HepG2 (cell line): ENCODE measurements around the gene TAMALIN. TPM values are rescaled to one million over a fixed set of nuclear protein-coding genes. Genes with fewer than 3 reads are reported as not detected.

Experiments used
- ATAC-seq: fragments of 200-7000 bp; cut with Tn5 transposase; 3 replicates; pipeline ENCODE4 v1.9.1; 2020; ENCODE audit warnings: mild to moderate bottlenecking, moderate library complexity
- BruUV-seq: library from RNA; stranded (reverse); fragments of 400-500 nt; replicated peaks from 2 replicates; lab custom pipeline; 2021; lab: Mats Ljungman, UMichigan
- CTCF ChIA-PET: fragments of 300-600 bp; formaldehyde crosslinking; extraction: SDS; loops from one replicate; lab custom pipeline; 2021; ENCODE audit warnings: low total read pairs, inconsistent platforms, low intra/inter-chr PET ratio; lab: Yijun Ruan, JAX
- POLR2A ChIA-PET: fragments of 350-600 bp; sonication (Branson Sonifier 250); formaldehyde crosslinking; loops from one replicate; lab custom pipeline; 2020; ENCODE audit warnings: antibody characterized with exemption, inconsistent platforms; lab: Yijun Ruan, JAX
- DNase-seq: peaks from one replicate; pipeline ENCODE4 v3.0.0-alpha.2; 2015; ENCODE audit warnings: low spot score
- FAIRE-seq: peaks from 3 replicates; lab custom pipeline; 2011; peaks lifted over from hg19 to GRCh38; lab: Jason Lieb, UNC
- H2AFZ ChIP-seq: one replicate; pipeline ENCODE4 v1.6.1; 2011; ENCODE audit warnings: low read length, inconsistent platforms
- H3K27ac ChIP-seq: fragments of 300-600 bp; 3 replicates; pipeline ENCODE4 v1.8.0; 2011; ENCODE audit warnings: mixed run types, mild to moderate bottlenecking, mixed read lengths, low read length, inconsistent platforms; ENCODE audit not compliant: insufficient read depth; ENCODE audit errors: extremely low read length
- H3K27me3 ChIP-seq, 2 experiments: fragments of 200-600 bp in 1 of 2; 2 replicates in 1 of 2; 3 replicates in 1 of 2; pipeline versions ENCODE4 v1.6.0 to v1.8.0; 2011; ENCODE audit warnings: low read length in 2 of 2, mild to moderate bottlenecking in 2 of 2, moderate library complexity in 2 of 2, inconsistent platforms in 1 of 2; ENCODE audit not compliant: insufficient read depth in 2 of 2, control insufficient read depth in 1 of 2
- H3K36me3 ChIP-seq, 2 experiments: fragments of 200-600 bp in 1 of 2; replicated peaks in 1 of 2; 2 replicates in 1 of 2; 3 replicates in 1 of 2; pipeline versions ENCODE4 v1.5.1 to v1.8.0; 2011; ENCODE audit warnings: low read length in 2 of 2, inconsistent platforms in 1 of 2; ENCODE audit not compliant: insufficient read depth in 2 of 2, control insufficient read depth in 1 of 2
- H3K4me1 ChIP-seq: 2 replicates; pipeline ENCODE4 v1.5.1; 2012; ENCODE audit warnings: low read length, inconsistent platforms; ENCODE audit not compliant: insufficient read depth
- H3K4me2 ChIP-seq: 2 replicates; pipeline ENCODE4 v1.6.0; 2011; ENCODE audit warnings: low read depth, low read length, inconsistent platforms
- H3K4me3 ChIP-seq, 3 experiments: fragments of 200-600 bp in 1 of 3; sonication (generic), shearing (Covaris generic) in 1 of 3; replicated peaks in 1 of 3; 2 replicates each; pipeline ENCODE4 v1.5.1; 2011 to 2016; ENCODE audit warnings: low read length in 3 of 3, inconsistent platforms in 2 of 3, low read depth in 2 of 3, mild to moderate bottlenecking in 2 of 3, control low read depth in 1 of 3, mixed read lengths in 1 of 3; ENCODE audit not compliant: insufficient read depth in 1 of 3
- H3K79me2 ChIP-seq: one replicate; pipeline ENCODE4 v1.6.1; 2011; ENCODE audit warnings: low read length, inconsistent platforms; ENCODE audit not compliant: insufficient read depth
- H3K9ac ChIP-seq: 2 replicates; pipeline ENCODE4 v1.6.0; 2011; ENCODE audit warnings: mild to moderate bottlenecking, low read depth, low read length, inconsistent platforms; ENCODE audit not compliant: insufficient read depth
- H3K9me3 ChIP-seq: 2 replicates; pipeline ENCODE4 v1.5.1; 2012; ENCODE audit warnings: mild to moderate bottlenecking, low read length
- H4K20me1 ChIP-seq: 2 replicates; pipeline ENCODE4 v1.6.0; 2011; ENCODE audit warnings: inconsistent platforms, mild to moderate bottlenecking, low read length, moderate library complexity; ENCODE audit not compliant: insufficient read depth
- GABPB1 ChIP-seq: IDR thresholded peaks from 2 replicates; pipeline ENCODE4 v1.6.1; 2016; ENCODE audit warnings: mild to moderate bottlenecking, missing genetic modification reagents, moderate library complexity, missing compliant biosample characterization
- HDAC2 ChIP-seq: sonication (generic); formaldehyde crosslinking; IDR thresholded peaks from 2 replicates; pipeline ENCODE4 v1.4.0; 2020; ENCODE audit warnings: missing genetic modification reagents
- IRF2 ChIP-seq: IDR thresholded peaks from 2 replicates; pipeline ENCODE4 v1.6.1; 2018; ENCODE audit warnings: missing genetic modification reagents, missing compliant biosample characterization
- MIXL1 ChIP-seq: IDR thresholded peaks from 2 replicates; pipeline ENCODE4 v1.6.1; 2016
- POLR2A ChIP-seq, 2 experiments: IDR thresholded peaks; 2 replicates each; pipeline ENCODE4 v1.6.1; 2011; ENCODE audit warnings: low read depth in 2 of 2, low read length in 2 of 2, mild to moderate bottlenecking in 1 of 2, moderate library complexity in 1 of 2; ENCODE audit not compliant: insufficient read depth in 1 of 2
- SMYD3 ChIP-seq: sonication (generic); formaldehyde crosslinking; IDR thresholded peaks from 2 replicates; pipeline ENCODE4 v1.8.1; 2023; ENCODE audit warnings: mild to moderate bottlenecking, missing genetic modification reagents
- TAF15 ChIP-seq: fragments of 200-400 bp; formaldehyde crosslinking; IDR thresholded peaks from one replicate; pipeline ENCODE4 v1.6.1; 2018; ENCODE audit warnings: mild to moderate bottlenecking, low read depth, low read length; ENCODE audit not compliant: poor library complexity, severe bottlenecking
- ZNF225 ChIP-seq: sonication (generic); formaldehyde crosslinking; IDR thresholded peaks from 2 replicates; pipeline ENCODE4 v1.4.0; 2020; ENCODE audit warnings: mild to moderate bottlenecking, missing genetic modification reagents
- ZNF326 ChIP-seq: sonication (generic); formaldehyde crosslinking; IDR thresholded peaks from 2 replicates; pipeline ENCODE4 v1.4.0; 2020; ENCODE audit warnings: missing genetic modification reagents, borderline replicate concordance
- ZNF441 ChIP-seq: sonication (generic); formaldehyde crosslinking; IDR thresholded peaks from 2 replicates; pipeline ENCODE4 v1.7.0; 2021; ENCODE audit warnings: missing genetic modification reagents, borderline replicate concordance
- WGBS: methylation state at CpG from one replicate; pipeline ENCODE4 v1.1.6; 2017; ENCODE audit warnings: low lambda C conversion rate; 5-methylcytosine and 5-hydroxymethylcytosine counted together
- in situ Hi-C: cut with HindIII; loops from 2 replicates; pipeline ENCODE4 v1.10.0; 2017; ENCODE audit warnings: low pct_unique_long_range_greater_than_20kb; ENCODE audit not compliant: extremely low pct_ligation_motif_present
- intact Hi-C: fragments of 100-400 bp; cut with micrococcal nuclease; formaldehyde crosslinking; loops from one replicate; pipeline ENCODE4 v1.10.0; 2022; ENCODE audit not compliant: unreplicated experiment
- polyA plus RNA-seq, 8 experiments: library from polyadenylated mRNA; depleted of rRNA in 3 of 8; stranded (reverse) in 7 of 8; unstranded in 1 of 8; fragments of >200 nt; fragmentation: Illumina TruSeq in 4 of 8; extraction: Trizol in 4 of 8; gene quantifications; 2 replicates each; pipeline versions ENCODE4 v1.2.1 to v1.2.3, GENCODE V29; 2011 to 2016; ENCODE audit warnings: low read depth in 4 of 8, missing spikeins in 1 of 8, mixed read lengths in 1 of 8; ENCODE audit not compliant: insufficient read depth in 1 of 8
- total RNA-seq, 5 experiments: library from RNA; depleted of rRNA; stranded (reverse); fragments of >200 nt; fragmentation: Illumina TruSeq; extraction: Trizol; gene quantifications; 2 replicates each; pipeline ENCODE4 v1.2.3, GENCODE V29; 2016; ENCODE audit warnings: low read depth in 1 of 5
- TF ChIP-seq, protein P1 (sequence below): sonication (generic); formaldehyde crosslinking; IDR thresholded peaks from 2 replicates; pipeline ENCODE4 v1.8.0; 2022; ENCODE audit warnings: missing genetic modification reagents, low read depth, mild to moderate bottlenecking, borderline replicate concordance
- TF ChIP-seq, protein P2 (sequence below): sonication (generic); formaldehyde crosslinking; IDR thresholded peaks from 2 replicates; pipeline ENCODE4 v1.4.0; 2020; ENCODE audit warnings: mild to moderate bottlenecking, missing genetic modification reagents, borderline replicate concordance
- TF ChIP-seq, protein P3 (sequence below): sonication (generic); formaldehyde crosslinking; IDR thresholded peaks from 2 replicates; pipeline ENCODE4 v1.4.0; 2020; ENCODE audit warnings: missing genetic modification reagents, borderline replicate concordance

TAMALIN gene
- total and polyA plus RNA-seq, 2 of the 13 experiments (the other 11 are each of a cell fraction or from before 2014, with no cell fraction given) = 2.9 to 10.9 TPM

DNA sequence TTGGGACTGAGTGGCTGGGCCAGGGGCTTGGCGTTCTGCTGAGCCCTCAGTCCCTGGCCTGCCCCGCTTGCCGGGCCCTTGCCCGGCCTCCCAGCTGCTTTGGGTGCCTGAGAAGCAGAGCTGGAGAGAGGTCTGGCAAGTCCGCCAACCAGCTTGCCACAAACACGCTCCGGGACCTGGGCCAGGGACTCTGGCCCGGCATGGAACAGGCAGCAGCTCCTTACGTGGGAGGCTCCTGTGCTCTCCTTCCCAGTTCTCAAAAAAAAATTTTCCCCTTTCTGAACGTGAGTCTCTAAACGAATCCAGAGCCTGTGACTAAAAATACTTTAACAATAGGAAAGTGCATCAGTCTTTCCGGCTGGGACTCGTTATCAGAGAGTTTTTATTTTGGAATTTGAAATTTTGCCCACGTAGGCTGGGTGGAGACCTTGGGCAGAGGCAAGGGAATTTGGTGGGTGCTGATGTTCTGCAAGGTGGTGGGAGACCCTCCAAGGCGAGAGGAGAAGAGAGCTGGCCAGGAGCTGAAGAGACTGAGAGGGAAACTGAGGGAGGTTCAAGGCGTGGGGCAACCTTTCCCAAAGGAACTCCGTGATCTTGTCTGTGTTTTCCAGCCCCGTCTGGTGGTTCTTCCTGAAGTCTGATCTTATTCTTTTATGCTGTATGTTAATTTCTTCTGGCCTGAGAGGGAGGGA, 37.7 kb downstream of the TAMALIN start:
- in situ Hi-C loops = no loop called here
- no peak overlapping the region for H3K27ac ChIP-seq
- no peaks in the 10 kb centered on the region for H3K9me3 ChIP-seq
- 73% methylated on average over 10 of the region's 18 CpGs for WGBS
- intact Hi-C loops = no loop called here
- peak overlapping the region; percentile 11; the same call in 1 of the 2 replicates for H3K4me2 ChIP-seq
- DNase-seq (no peak), ATAC-seq (no peak; the same call in 2 of the 3 replicates), FAIRE-seq (no peak)
- H2AFZ ChIP-seq = no peak overlapping the region
- H3K27me3 ChIP-seq = no peaks in the 10 kb centered on the region; a peak in 1 of 5 replicates
- H3K4me1 ChIP-seq = peaks cover 77% of the 10 kb centered on the region
- no peaks in the 10 kb centered on the region for H4K20me1 ChIP-seq
- ChIA-PET CTCF (no interaction called here), POLR2A (no interaction called here)
- TF ChIP-seq, protein P1, sequence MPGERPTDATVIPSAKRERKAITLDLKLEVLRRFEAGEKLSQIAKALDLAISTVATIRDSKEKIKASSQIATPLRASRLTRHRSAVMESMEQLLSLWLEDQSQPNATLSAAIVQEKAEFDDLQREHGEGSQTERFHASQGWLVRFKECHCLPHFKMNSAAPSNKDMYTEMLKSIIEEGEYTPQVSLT = no peak
- TF ChIP-seq GABPB1 (CRISPR knock-in tag) = no peak
- no peak for TF ChIP-seq TAF15
- TF ChIP-seq POLR2A (IDR thresholded peaks at IDR 0.05; ENCODE audit: insufficient read depth in 1 of 2, low read depth in 2 of 2, low read length in 2 of 2) = no peak
- no peak for TF ChIP-seq IRF2 (CRISPR knock-in tag)
- TF ChIP-seq MIXL1 (CRISPR knock-in tag) = no peak
- TF ChIP-seq, protein P2, sequence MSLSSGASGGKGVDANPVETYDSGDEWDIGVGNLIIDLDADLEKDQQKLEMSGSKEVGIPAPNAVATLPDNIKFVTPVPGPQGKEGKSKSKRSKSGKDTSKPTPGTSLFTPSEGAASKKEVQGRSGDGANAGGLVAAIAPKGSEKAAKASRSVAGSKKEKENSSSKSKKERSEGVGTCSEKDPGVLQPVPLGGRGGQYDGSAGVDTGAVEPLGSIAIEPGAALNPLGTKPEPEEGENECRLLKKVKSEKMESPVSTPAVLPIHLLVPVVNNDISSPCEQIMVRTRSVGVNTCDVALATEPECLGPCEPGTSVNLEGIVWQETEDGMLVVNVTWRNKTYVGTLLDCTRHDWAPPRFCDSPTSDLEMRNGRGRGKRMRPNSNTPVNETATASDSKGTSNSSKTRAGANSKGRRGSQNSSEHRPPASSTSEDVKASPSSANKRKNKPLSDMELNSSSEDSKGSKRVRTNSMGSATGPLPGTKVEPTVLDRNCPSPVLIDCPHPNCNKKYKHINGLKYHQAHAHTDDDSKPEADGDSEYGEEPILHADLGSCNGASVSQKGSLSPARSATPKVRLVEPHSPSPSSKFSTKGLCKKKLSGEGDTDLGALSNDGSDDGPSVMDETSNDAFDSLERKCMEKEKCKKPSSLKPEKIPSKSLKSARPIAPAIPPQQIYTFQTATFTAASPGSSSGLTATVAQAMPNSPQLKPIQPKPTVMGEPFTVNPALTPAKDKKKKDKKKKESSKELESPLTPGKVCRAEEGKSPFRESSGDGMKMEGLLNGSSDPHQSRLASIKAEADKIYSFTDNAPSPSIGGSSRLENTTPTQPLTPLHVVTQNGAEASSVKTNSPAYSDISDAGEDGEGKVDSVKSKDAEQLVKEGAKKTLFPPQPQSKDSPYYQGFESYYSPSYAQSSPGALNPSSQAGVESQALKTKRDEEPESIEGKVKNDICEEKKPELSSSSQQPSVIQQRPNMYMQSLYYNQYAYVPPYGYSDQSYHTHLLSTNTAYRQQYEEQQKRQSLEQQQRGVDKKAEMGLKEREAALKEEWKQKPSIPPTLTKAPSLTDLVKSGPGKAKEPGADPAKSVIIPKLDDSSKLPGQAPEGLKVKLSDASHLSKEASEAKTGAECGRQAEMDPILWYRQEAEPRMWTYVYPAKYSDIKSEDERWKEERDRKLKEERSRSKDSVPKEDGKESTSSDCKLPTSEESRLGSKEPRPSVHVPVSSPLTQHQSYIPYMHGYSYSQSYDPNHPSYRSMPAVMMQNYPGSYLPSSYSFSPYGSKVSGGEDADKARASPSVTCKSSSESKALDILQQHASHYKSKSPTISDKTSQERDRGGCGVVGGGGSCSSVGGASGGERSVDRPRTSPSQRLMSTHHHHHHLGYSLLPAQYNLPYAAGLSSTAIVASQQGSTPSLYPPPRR (CRISPR knock-in tag) = no peak
- no peak for TF ChIP-seq ZNF225
- TF ChIP-seq ZNF326 (CRISPR knock-in tag) = no peak
- no peak for TF ChIP-seq ZNF441
- TF ChIP-seq, protein P3, sequence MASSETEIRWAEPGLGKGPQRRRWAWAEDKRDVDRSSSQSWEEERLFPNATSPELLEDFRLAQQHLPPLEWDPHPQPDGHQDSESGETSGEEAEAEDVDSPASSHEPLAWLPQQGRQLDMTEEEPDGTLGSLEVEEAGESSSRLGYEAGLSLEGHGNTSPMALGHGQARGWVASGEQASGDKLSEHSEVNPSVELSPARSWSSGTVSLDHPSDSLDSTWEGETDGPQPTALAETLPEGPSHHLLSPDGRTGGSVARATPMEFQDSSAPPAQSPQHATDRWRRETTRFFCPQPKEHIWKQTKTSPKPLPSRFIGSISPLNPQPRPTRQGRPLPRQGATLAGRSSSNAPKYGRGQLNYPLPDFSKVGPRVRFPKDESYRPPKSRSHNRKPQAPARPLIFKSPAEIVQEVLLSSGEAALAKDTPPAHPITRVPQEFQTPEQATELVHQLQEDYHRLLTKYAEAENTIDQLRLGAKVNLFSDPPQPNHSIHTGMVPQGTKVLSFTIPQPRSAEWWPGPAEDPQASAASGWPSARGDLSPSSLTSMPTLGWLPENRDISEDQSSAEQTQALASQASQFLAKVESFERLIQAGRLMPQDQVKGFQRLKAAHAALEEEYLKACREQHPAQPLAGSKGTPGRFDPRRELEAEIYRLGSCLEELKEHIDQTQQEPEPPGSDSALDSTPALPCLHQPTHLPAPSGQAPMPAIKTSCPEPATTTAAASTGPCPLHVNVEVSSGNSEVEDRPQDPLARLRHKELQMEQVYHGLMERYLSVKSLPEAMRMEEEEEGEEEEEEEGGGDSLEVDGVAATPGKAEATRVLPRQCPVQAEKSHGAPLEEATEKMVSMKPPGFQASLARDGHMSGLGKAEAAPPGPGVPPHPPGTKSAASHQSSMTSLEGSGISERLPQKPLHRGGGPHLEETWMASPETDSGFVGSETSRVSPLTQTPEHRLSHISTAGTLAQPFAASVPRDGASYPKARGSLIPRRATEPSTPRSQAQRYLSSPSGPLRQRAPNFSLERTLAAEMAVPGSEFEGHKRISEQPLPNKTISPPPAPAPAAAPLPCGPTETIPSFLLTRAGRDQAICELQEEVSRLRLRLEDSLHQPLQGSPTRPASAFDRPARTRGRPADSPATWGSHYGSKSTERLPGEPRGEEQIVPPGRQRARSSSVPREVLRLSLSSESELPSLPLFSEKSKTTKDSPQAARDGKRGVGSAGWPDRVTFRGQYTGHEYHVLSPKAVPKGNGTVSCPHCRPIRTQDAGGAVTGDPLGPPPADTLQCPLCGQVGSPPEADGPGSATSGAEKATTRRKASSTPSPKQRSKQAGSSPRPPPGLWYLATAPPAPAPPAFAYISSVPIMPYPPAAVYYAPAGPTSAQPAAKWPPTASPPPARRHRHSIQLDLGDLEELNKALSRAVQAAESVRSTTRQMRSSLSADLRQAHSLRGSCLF (CRISPR knock-in tag) = no peak
- TF ChIP-seq SMYD3 = no peak
- no peak for TF ChIP-seq HDAC2
- H3K4me3 ChIP-seq = no peak overlapping the region
- H3K79me2 ChIP-seq = no peaks in the 10 kb centered on the region
- H3K36me3 ChIP-seq = no peaks in the 10 kb centered on the region
- no TSS peak for BruUV-seq
- no peak overlapping the region for H3K9ac ChIP-seq
